HG02884 (cell line): Measurements from ENCODE around the gene TBX15.
"Not testable (repeated sequence)": the region's sequence is repeated elsewhere in the genome, so short reads cannot be mapped to it uniquely, and the experiment has no call there.

Experiments
- ATAC-seq: cut with Tn5 transposase; IDR thresholded peaks from one replicate; pipeline ENCODE4 v1.9.1; 2021; ENCODE audit warnings: mild to moderate bottlenecking, moderate library complexity; ENCODE audit not compliant: unreplicated experiment

The TBX15 gene

GRCh38 chr1:118928739-118929554 lies 59.2 kb downstream of the TBX15 start:
- ATAC-seq = no peak

- ATAC-seq = no peak
Measured at GRCh38 chr1:118927427-118928187, 60.5 kb downstream of the TBX15 start.

GRCh38 chr1:118926261-118926660 lies 61.9 kb downstream of the TBX15 start:
- no peak for ATAC-seq

GRCh38 chr1:118925651-118926050 lies 62.5 kb downstream of the TBX15 start:
- ATAC-seq = no peak

- no peak for ATAC-seq
Measured at GRCh38 chr1:118923319-118923718, 64.8 kb downstream of the TBX15 start.

- no peak for ATAC-seq
Measured at GRCh38 chr1:118921994-118922393, 66.1 kb downstream of the TBX15 start.

GRCh38 chr1:118920124-118920717 lies 67.9 kb downstream of the TBX15 start:
- no peak for ATAC-seq

GRCh38 chr1:118918940-118919259 lies 69.2 kb downstream of the TBX15 start:
- ATAC-seq = no peak

- ATAC-seq = peak; percentile 75
Measured at GRCh38 chr1:118918230-118918939, 69.8 kb downstream of the TBX15 start.

GRCh38 chr1:118916346-118916745 lies 71.8 kb downstream of the TBX15 start:
- ATAC-seq = not testable (repeated sequence)

GRCh38 chr1:118914379-118915161 lies 73.6 kb downstream of the TBX15 start:
- ATAC-seq = no peak

GRCh38 chr1:118913818-118914217 lies 74.3 kb downstream of the TBX15 start:
- no peak for ATAC-seq

GRCh38 chr1:118912574-118912973 lies 75.6 kb downstream of the TBX15 start:
- ATAC-seq = no peak

GRCh38 chr1:118911571-118911970 lies 76.6 kb downstream of the TBX15 start:
- no peak for ATAC-seq

- no peak for ATAC-seq
Measured at GRCh38 chr1:118907466-118907865, 80.7 kb downstream of the TBX15 start.

GRCh38 chr1:118905671-118906070 lies 82.5 kb downstream of the TBX15 start:
- no peak for ATAC-seq

GRCh38 chr1:118905196-118905595 lies 82.9 kb downstream of the TBX15 start:
- ATAC-seq = no peak

- ATAC-seq = no peak
Measured at GRCh38 chr1:118902711-118903191, 85.4 kb downstream of the TBX15 start.

- ATAC-seq = no peak
Measured at GRCh38 chr1:118902299-118902698, 85.8 kb downstream of the TBX15 start.
